Stimulated activated CD4-positive, alpha-beta T cell treated with anti-CD3 and anti-CD28 coated beads, Interleukin-4, amount 100 ng/mL, for 48 hours (primary cell): ENCODE data around the gene PPM1K.

Experiments
- DNase-seq, 2 donors: peaks; one replicate each; pipeline ENCODE4 v3.0.0-alpha.2; 2020; ENCODE audit warnings: low read depth in 2 of 2

The PPM1K gene

DNA sequence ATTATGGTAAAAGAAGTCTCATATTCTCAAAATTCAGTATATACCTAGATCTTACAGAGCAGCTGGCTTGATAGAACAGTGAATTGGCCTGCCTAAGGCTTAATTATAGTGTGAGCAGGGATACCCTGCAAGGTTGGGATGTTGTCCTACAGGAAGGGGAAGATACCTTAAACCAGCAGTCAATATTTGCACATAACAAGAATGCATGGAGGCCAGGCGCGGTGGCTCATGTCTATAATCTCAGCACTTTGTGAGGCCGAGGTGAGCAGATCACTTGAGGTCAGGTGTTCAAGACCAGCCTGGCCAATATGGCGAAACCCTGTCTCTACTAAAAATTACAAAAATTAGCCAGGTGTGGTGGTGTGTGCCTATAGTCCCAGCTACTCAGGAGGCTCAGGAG lies 67.2 kb downstream of the PPM1K start:
- DNase-seq, result no peak

DNA sequence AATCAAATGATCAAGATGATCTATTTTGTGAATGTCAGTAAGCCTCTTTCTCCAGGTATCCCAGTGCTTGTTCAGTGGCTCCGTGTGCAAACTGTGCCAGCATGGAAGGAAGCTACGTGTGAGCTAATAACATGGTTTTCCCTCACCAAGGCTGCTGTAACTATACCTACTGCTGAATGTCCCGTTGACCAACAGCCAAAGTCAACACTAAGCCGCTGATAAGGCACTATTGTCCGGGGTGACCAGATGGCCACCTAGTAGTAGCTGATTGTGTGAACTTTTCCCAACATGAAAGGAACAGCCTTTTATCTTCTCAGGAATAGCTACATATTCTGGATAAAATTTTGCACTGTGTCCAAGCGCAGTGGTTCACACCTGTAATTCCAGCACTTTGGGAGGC lies 68.0 kb downstream of the PPM1K start:
- no peak for DNase-seq

- no peak for DNase-seq
Observed at GRCh38 chr4:88215351-88215750, 69.0 kb downstream of the PPM1K start.

DNA sequence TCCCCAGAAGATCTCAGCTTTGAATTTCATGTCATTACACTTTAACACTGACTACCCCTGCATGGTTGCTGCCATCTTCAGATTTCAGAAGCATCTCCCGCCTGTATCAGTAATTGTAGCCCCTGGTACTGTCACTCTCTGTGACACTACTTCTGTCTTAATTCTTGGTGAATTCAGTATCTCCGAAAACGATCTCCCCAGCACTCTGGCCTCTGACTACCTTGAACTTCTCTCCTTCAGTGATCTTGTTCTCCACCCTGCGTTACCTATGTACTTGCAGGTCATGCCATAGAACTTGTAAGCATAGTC lies 72.2 kb downstream of the PPM1K start:
- no peak for DNase-seq

- peak; percentile 32 to 43 for DNase-seq
Observed at GRCh38 chr4:88211473-88212252, 72.7 kb downstream of the PPM1K start.

GRCh38 chr4:88208156-88208555 lies 76.2 kb downstream of the PPM1K start:
- DNase-seq, result no peak
